CD4-positive, alpha-beta T cell (primary cell): ENCODE data around the gene SMPX. TPM values are rescaled to one million over a fixed set of nuclear protein-coding genes. Genes with fewer than 3 reads are reported as not detected.

Experiments
- ATAC-seq: fragments of 200-7000 bp; cut with Tn5 transposase; one replicate; pipeline ENCODE4 v1.10.0; 2022; ENCODE audit warnings: mild to moderate bottlenecking; ENCODE audit not compliant: poor library complexity
- CTCF ChIA-PET: fragments of 350-600 bp; sonication (Branson Sonifier 250); formaldehyde crosslinking; loops from one replicate; lab custom pipeline; 2021; ENCODE audit warnings: antibody characterized with exemption, inconsistent platforms; lab: Charles Lee
- POLR2A ChIA-PET: fragments of 350-600 bp; sonication (Branson Sonifier 250); formaldehyde crosslinking; loops from one replicate; lab custom pipeline; 2021; ENCODE audit warnings: antibody characterized with exemption, inconsistent platforms; lab: Charles Lee
- DNase-seq, 14 experiments: peaks; one replicate each; pipeline ENCODE4 v3.0.0-alpha.2; 2013 to 2020; ENCODE audit warnings: mixed read lengths in 2 of 14
- H3K27ac ChIP-seq, 2 donors: one replicate each; pipeline versions ENCODE4 v1.5.1 to v1.7.0; 2013; ENCODE audit warnings: low read length in 2 of 2, low read depth in 1 of 2, mild to moderate bottlenecking in 1 of 2
- H3K27me3 ChIP-seq, 2 experiments: 1 replicate in 1 of 2; 2 replicates in 1 of 2; pipeline versions ENCODE4 v1.6.1 to v1.7.0; 2013; ENCODE audit warnings: low read length in 2 of 2, control low read depth in 1 of 2, mild to moderate bottlenecking in 1 of 2, moderate library complexity in 1 of 2; ENCODE audit not compliant: insufficient read depth in 2 of 2, control insufficient read depth in 1 of 2
- H3K36me3 ChIP-seq: one replicate; pipeline ENCODE4 v1.6.1; 2013; ENCODE audit warnings: low read length, control low read depth; ENCODE audit not compliant: insufficient read depth
- H3K4me1 ChIP-seq: one replicate; pipeline ENCODE4 v1.6.1; 2013; ENCODE audit warnings: low read length, control low read depth; ENCODE audit not compliant: insufficient read depth
- H3K4me3 ChIP-seq: one replicate; pipeline ENCODE4 v1.5.1; 2013; ENCODE audit warnings: mild to moderate bottlenecking, low read length, moderate library complexity
- H3K9me3 ChIP-seq, 2 experiments: 1 replicate in 1 of 2; 2 replicates in 1 of 2; pipeline versions ENCODE4 v1.6.1 to v1.7.0; 2013; ENCODE audit warnings: low read length in 2 of 2, mild to moderate bottlenecking in 2 of 2, control low read depth in 1 of 2, moderate library complexity in 1 of 2; ENCODE audit not compliant: control insufficient read depth in 1 of 2, insufficient read depth in 1 of 2
- H3K27ac Mint-ChIP-seq: one replicate; pipeline ENCODE4 v1.8.0; 2020; ENCODE audit warnings: mixed read lengths
- H3K27me3 Mint-ChIP-seq: one replicate; pipeline ENCODE4 v1.8.0; 2021; ENCODE audit warnings: mixed read lengths
- H3K36me3 Mint-ChIP-seq: one replicate; pipeline ENCODE4 v1.8.0; 2021; ENCODE audit warnings: low read depth, mixed read lengths
- H3K4me1 Mint-ChIP-seq: one replicate; pipeline ENCODE4 v1.8.0; 2021; ENCODE audit warnings: low read depth, mixed read lengths
- H3K4me3 Mint-ChIP-seq: one replicate; pipeline ENCODE4 v1.8.0; 2020; ENCODE audit warnings: mild to moderate bottlenecking, mixed read lengths
- H3K9me3 Mint-ChIP-seq: one replicate; pipeline ENCODE4 v1.8.0; 2020; ENCODE audit warnings: mixed read lengths
- CTCF ChIP-seq: fragments of 200-600 bp; IDR thresholded peaks from one replicate; pipeline ENCODE4 v1.8.0; 2022; ENCODE audit warnings: antibody characterized with exemption, mild to moderate bottlenecking
- intact Hi-C, 2 experiments: fragments of 100-400 bp; cut with DNase I in 1 of 2; cut with micrococcal nuclease in 1 of 2; formaldehyde crosslinking; loops; one replicate each; pipeline versions ENCODE4 v1.15.1 to v1.9.0; 2023 to 2025; cut with DNase I, micrococcal nuclease
- total RNA-seq, 174 experiments: library from RNA in 2 of 174; stranded (reverse) in 2 of 174; gene quantifications; one replicate each; pipeline ENCODE4 v1.2.3 and lab custom pipeline; 2021 to 2026

SMPX gene
- total RNA-seq, 2 experiments from 2014 or later, result not detected

DNA sequence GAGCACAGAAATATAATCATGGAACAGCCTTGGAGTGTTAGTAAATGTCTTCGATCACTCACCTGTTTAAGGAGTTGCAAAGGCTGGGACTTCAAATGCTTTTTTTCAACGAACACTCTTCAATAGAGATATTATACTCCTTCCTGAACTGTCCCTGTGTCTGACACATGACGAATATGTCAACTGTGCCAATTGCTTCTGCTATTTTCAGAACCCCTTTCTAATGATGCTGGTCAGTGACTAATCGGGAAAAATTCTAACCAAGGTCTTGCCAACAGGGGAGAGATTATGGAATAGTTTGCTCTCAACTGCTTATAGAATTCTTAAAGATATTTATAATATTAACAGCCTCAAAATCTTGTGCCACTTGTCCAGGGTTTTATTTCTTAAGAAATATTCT is 91.2 kb downstream of the SMPX start:
- ChIA-PET CTCF (no interaction called here), POLR2A (no interaction called here)
- no peak for DNase-seq
- no peak overlapping the region for H3K27ac ChIP-seq
- ATAC-seq, result no peak
- intact Hi-C loops, result no loop called here
- no peaks in the 10 kb centered on the region for H3K9me3 ChIP-seq
- no peaks in the 10 kb centered on the region for H3K36me3 ChIP-seq
- Mint-ChIP-seq H3K4me3 (no peak overlapping the region), H3K36me3 (no peaks in the 10 kb centered on the region), H3K27me3 (no peaks in the 10 kb centered on the region), H3K27ac (no peak overlapping the region), H3K4me1 (no peaks in the 10 kb centered on the region), H3K9me3 (no peaks in the 10 kb centered on the region)
- H3K4me3 ChIP-seq, result no peak overlapping the region
- no peak for TF ChIP-seq CTCF
- no peaks in the 10 kb centered on the region for H3K4me1 ChIP-seq
- H3K27me3 ChIP-seq, result no peaks in the 10 kb centered on the region

DNA sequence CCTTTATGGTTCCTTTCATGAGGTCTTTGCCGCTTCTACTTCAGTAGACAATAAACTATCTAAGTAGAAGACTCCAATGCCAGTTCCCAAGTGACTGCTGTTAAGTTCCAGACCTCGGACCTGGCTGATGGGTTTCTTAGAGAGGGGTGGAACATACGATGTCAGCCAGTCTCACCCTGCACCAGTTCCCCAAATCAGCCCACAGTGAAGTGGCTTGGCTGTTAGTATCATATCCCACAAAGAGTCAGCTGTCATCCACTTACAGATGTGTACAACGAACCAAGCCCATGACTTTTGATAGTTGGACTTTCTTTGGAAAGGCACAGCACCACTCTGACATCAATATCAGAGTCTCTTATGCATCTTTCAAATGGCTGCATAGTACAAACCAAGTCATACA is 91.7 kb downstream of the SMPX start:
- H3K4me1 Mint-ChIP-seq, result no peaks in the 10 kb centered on the region
- H3K27ac Mint-ChIP-seq, result no peak overlapping the region
- Histone ChIP-seq H3K9me3 (no peaks in the 10 kb centered on the region), H3K4me1 (no peaks in the 10 kb centered on the region), H3K4me3 (no peak overlapping the region), H3K27ac (no peak overlapping the region), H3K36me3 (no peaks in the 10 kb centered on the region), H3K27me3 (no peaks in the 10 kb centered on the region)
- no peak overlapping the region for H3K4me3 Mint-ChIP-seq
- H3K36me3 Mint-ChIP-seq, result no peaks in the 10 kb centered on the region
- intact Hi-C loops, result no loop called here
- H3K9me3 Mint-ChIP-seq, result no peaks in the 10 kb centered on the region
- ChIA-PET POLR2A (no interaction called here), CTCF (no interaction called here)
- no peak for TF ChIP-seq CTCF
- no peaks in the 10 kb centered on the region for H3K27me3 Mint-ChIP-seq
- DNase-seq (no peak), ATAC-seq (no peak)

DNA sequence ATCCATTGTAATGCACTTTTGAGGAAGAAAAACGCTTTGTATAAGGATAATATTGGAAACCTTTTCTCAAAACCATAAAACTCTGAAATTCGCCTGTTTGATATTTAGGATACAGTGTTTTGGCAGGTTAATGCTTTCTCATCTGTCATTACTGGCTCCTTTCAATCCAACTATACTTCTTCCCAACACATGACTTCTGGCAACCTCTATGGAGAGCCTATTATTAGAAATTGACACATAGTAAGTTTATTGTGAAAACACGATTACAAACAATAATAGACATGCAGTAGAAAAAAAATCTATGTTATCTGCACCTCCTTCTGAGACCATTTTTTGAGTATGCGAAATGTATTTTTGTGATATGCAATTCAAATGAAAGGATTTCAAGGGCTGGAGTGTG is 95.2 kb downstream of the SMPX start:
- Mint-ChIP-seq H3K9me3 (no peaks in the 10 kb centered on the region), H3K27ac (no peak overlapping the region), H3K4me1 (peaks cover 6% of the 10 kb centered on the region), H3K4me3 (no peak overlapping the region), H3K36me3 (no peaks in the 10 kb centered on the region), H3K27me3 (no peaks in the 10 kb centered on the region)
- no peak overlapping the region for H3K27ac ChIP-seq
- ChIA-PET POLR2A (no interaction called here), CTCF (no interaction called here)
- intact Hi-C loops, result no loop called here
- peaks cover 5% of the 10 kb centered on the region for H3K4me1 ChIP-seq
- ATAC-seq (no peak), DNase-seq (no peak)
- H3K36me3 ChIP-seq, result no peaks in the 10 kb centered on the region
- no peak for TF ChIP-seq CTCF
- H3K9me3 ChIP-seq, result no peaks in the 10 kb centered on the region
- no peak overlapping the region for H3K4me3 ChIP-seq
- no peaks in the 10 kb centered on the region for H3K27me3 ChIP-seq
